ENCODE results near the gene CACNA2D1. TPM values are rescaled to one million over a fixed set of nuclear protein-coding genes. Genes with fewer than 3 reads are reported as not detected.

Gene CACNA2D1
- total RNA-seq, 2 donors from 2014 or later = not detected

DNA sequence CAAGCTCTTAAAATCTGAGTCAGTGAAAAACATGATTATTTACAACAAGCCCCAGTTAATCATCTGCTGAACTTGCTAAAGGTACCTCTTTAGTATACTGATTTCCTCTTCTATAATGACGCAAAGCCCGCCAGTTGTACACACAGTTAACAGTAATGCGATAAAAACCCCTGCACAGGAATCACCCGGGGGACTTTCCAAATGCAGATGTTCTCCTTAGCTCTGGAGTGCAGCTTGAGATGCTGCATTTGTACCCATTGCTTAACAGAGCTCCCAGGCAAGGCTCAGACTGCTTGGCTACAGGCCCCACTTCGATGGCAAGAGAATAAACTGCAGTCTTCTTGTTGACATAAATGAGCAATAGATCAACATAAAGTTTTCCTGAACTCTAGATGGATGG is 394.1 kb downstream of the CACNA2D1 start:
- DNase-seq (no peak), ATAC-seq (no peak)
- Mint-ChIP-seq H3K27me3 (no peaks in the 10 kb centered on the region), H3K4me1 (no peaks in the 10 kb centered on the region), H3K4me3 (no peak overlapping the region), H3K36me3 (ENCODE audit: low read depth) (no peaks in the 10 kb centered on the region), H3K27ac (no peak overlapping the region)
- H3K9me3 ChIP-seq (ENCODE audit: control insufficient read depth, low read length, poor library complexity, severe bottlenecking) = no peaks in the 10 kb centered on the region

DNA sequence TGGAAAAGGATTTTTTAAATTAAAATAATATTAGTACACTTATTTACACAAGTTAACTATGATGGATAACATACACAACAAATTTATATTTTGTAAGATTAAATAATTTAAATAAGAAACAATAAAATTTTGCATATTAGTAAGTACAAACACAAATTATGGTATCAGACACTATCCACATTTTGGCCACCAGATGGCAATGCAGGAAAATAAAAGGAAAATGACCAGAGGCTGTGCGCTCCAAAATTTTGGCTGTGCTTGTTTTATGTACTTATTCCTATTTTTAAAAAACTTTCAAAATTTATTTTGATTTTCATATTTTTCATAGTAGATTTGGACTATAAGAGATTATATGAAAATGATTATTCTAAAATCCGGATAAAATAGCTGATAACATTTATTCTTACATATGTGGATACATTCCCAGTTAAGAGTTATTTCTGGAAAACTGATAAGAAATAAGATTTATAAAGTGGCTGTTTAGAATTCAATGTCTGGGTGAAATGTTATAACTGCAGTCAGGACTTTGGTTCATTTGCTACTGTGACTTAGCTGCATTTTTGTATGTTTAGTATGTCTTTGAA is 399.0 kb downstream of the CACNA2D1 start:
- no peak overlapping the region for H3K27ac Mint-ChIP-seq
- DNase-seq (no peak), ATAC-seq (no peak)
- H3K4me1 Mint-ChIP-seq = no peaks in the 10 kb centered on the region
- no peaks in the 10 kb centered on the region for H3K27me3 Mint-ChIP-seq
- H3K9me3 ChIP-seq (ENCODE audit: control insufficient read depth, low read length, poor library complexity, severe bottlenecking) = no peaks in the 10 kb centered on the region
- H3K36me3 Mint-ChIP-seq (ENCODE audit: low read depth) = no peaks in the 10 kb centered on the region
- H3K4me3 Mint-ChIP-seq = no peak overlapping the region

DNA sequence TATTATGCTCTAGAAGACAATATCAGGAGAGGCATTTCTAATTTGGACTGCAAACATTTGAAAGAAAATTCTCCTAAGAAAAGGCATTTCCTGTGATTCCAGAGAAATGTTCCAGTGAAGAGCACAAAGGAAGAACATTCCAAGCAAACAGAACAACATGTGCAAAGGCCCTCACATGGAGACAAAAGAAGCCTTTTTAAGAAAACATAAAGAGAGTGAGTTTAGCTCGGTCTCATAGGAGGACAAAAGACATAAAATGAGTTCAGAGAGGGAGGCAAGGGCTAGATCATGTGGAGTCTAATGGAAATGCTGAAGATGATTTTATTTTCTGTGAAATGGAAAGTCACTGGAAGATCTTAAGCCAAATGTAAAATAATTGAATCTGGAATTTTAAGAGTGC is 404.0 kb downstream of the CACNA2D1 start:
- ATAC-seq (no peak), DNase-seq (no peak)
- no peak overlapping the region for H3K4me3 Mint-ChIP-seq
- H3K4me1 Mint-ChIP-seq = no peaks in the 10 kb centered on the region
- H3K36me3 Mint-ChIP-seq (ENCODE audit: low read depth) = no peaks in the 10 kb centered on the region
- no peak overlapping the region for H3K27ac Mint-ChIP-seq
- H3K9me3 ChIP-seq (ENCODE audit: control insufficient read depth, low read length, poor library complexity, severe bottlenecking) = no peaks in the 10 kb centered on the region
- H3K27me3 Mint-ChIP-seq = no peaks in the 10 kb centered on the region

DNA sequence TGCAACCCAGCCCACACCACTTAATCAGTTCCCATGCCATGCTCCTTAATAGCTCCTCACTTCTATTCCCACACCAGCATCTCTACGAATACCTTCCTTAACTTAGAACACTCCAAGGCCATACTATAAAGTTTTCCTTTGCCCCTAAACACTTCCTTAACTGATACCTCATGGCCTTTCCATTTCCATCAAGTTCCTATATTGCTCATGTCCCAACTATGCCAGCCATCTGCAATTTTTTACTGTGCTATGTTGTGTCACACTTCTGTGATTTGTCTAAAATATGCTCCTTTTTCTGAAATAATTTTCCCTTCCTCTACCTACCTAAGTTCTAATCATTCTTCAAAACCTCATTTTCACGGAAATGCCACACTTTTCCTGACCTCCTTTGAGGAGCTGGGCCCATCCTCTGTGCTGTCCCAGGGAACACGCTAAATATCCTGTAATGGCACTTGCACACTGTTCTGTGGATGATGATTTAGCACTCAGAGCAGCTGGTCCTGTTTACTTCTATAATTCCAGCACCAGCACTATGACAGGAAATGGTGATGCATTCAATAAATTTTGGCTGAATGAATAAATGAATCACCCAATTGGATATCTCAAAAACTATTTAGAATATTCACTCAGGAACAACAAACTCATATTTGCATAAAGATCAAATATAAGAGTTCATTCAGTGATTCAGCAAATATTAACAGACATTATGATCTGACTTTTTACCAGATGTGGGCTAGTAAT is 407.3 kb downstream of the CACNA2D1 start:
- Mint-ChIP-seq H3K4me1 (no peaks in the 10 kb centered on the region), H3K36me3 (ENCODE audit: low read depth) (no peaks in the 10 kb centered on the region), H3K4me3 (no peak overlapping the region), H3K27me3 (no peaks in the 10 kb centered on the region), H3K27ac (no peak overlapping the region)
- ATAC-seq (no peak), DNase-seq (no peak)
- H3K9me3 ChIP-seq (ENCODE audit: control insufficient read depth, low read length, poor library complexity, severe bottlenecking) = no peaks in the 10 kb centered on the region

GRCh38 chr7:82035456-82035855 is 408.1 kb downstream of the CACNA2D1 start:
- H3K4me3 Mint-ChIP-seq = no peak overlapping the region
- no peak for ATAC-seq

GRCh38 chr7:82032901-82033300 is 410.7 kb downstream of the CACNA2D1 start:
- no peaks in the 10 kb centered on the region for H3K9me3 ChIP-seq (ENCODE audit: control insufficient read depth, low read length, poor library complexity, severe bottlenecking)
- H3K4me1 Mint-ChIP-seq = no peaks in the 10 kb centered on the region
- no peak overlapping the region for H3K4me3 Mint-ChIP-seq
- ATAC-seq = no peak
- H3K27ac Mint-ChIP-seq = no peak overlapping the region
- H3K36me3 Mint-ChIP-seq (ENCODE audit: low read depth) = no peaks in the 10 kb centered on the region
- no peak for DNase-seq
- H3K27me3 Mint-ChIP-seq = no peaks in the 10 kb centered on the region

More at GRCh38 chr7:82035456-82035855, 408.1 kb downstream of the CACNA2D1 start:
- Mint-ChIP-seq H3K36me3 (ENCODE audit: low read depth) (no peaks in the 10 kb centered on the region), H3K27me3 (no peaks in the 10 kb centered on the region), H3K27ac (no peak overlapping the region), H3K4me1 (no peaks in the 10 kb centered on the region)
- no peaks in the 10 kb centered on the region for H3K9me3 ChIP-seq (ENCODE audit: control insufficient read depth, low read length, poor library complexity, severe bottlenecking)
- DNase-seq = no peak

- H3K4me1 Mint-ChIP-seq = no peaks in the 10 kb centered on the region
- H3K9me3 ChIP-seq (ENCODE audit: control insufficient read depth, low read length, poor library complexity, severe bottlenecking) = no peaks in the 10 kb centered on the region
- ATAC-seq (no peak), DNase-seq (no peak)
- H3K27ac Mint-ChIP-seq = no peak overlapping the region
- no peak overlapping the region for H3K4me3 Mint-ChIP-seq
- H3K27me3 Mint-ChIP-seq = no peaks in the 10 kb centered on the region
- no peaks in the 10 kb centered on the region for H3K36me3 Mint-ChIP-seq (ENCODE audit: low read depth)
Observed at GRCh38 chr7:82029236-82029913, 414.2 kb downstream of the CACNA2D1 start.

DNA sequence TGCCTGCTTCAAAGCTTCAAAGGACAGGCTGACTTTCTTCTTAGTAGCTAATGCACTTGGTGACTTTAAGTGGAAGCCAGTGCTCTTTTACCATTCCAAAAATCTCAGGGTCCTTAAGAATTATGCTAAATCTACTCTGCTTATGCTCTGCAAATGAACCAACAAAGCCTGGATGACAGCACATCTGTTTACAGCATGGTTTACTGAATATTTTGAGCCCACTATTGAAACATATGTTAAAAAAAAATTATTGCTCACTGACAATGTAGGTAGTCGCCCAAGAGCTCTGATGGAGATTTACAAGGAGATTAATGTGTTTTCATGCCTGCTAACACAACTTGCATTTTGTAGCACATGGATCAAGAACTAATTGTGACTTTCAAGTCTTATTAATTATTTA is 415.5 kb downstream of the CACNA2D1 start:
- DNase-seq (no peak), ATAC-seq (no peak)
- no peaks in the 10 kb centered on the region for H3K4me1 Mint-ChIP-seq
- H3K4me3 Mint-ChIP-seq = no peak overlapping the region
- H3K9me3 ChIP-seq (ENCODE audit: control insufficient read depth, low read length, poor library complexity, severe bottlenecking) = no peaks in the 10 kb centered on the region
- no peak overlapping the region for H3K27ac Mint-ChIP-seq
- H3K36me3 Mint-ChIP-seq (ENCODE audit: low read depth) = no peaks in the 10 kb centered on the region
- H3K27me3 Mint-ChIP-seq = no peaks in the 10 kb centered on the region

DNA sequence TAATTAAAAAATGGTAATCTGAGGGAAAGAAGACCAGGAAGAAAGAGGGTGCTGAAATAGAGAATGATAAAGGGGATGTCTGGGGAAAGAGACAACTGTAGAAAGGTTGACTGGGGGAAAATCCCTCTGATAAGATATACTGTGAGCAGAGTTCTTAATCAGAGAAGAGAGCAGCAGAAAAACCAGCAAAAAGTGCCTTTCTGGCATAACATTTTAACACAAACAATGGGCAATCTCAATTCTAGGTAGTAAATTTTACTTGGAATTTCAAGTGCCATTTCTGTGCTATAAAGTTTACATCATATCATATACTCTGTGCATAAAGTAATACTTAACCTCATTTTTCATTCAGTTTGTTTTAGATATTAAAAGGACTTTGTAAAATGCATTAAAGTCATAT is 421.9 kb downstream of the CACNA2D1 start:
- H3K4me3 Mint-ChIP-seq = no peak overlapping the region
- H3K4me1 Mint-ChIP-seq = no peaks in the 10 kb centered on the region
- H3K36me3 Mint-ChIP-seq (ENCODE audit: low read depth) = no peaks in the 10 kb centered on the region
- DNase-seq = no peak
- H3K27ac Mint-ChIP-seq = no peak overlapping the region
- H3K9me3 ChIP-seq (ENCODE audit: control insufficient read depth, low read length, poor library complexity, severe bottlenecking) = no peaks in the 10 kb centered on the region
- no peaks in the 10 kb centered on the region for H3K27me3 Mint-ChIP-seq
- ATAC-seq = no peak

DNA sequence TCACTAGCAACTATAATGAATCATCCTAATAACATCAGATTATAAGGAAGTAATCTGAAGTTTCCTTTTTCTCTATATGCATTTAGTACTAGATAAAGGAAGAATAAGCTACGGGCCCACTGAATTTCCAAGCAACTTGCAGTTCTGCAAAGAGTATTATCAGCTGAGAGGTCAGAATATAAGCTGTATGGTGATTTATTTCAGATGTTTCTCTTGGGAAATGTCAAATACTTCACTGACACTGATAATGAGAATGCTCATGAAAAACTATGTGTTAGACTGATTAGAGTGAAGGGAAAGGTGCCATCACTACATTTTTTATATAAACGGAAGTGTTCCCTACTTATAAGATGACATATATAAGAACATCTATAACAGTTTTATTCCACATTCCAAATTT is 422.5 kb downstream of the CACNA2D1 start:
- Mint-ChIP-seq H3K36me3 (ENCODE audit: low read depth) (no peaks in the 10 kb centered on the region), H3K4me1 (no peaks in the 10 kb centered on the region), H3K4me3 (no peak overlapping the region), H3K27ac (no peak overlapping the region), H3K27me3 (no peaks in the 10 kb centered on the region)
- DNase-seq (no peak), ATAC-seq (no peak)
- no peaks in the 10 kb centered on the region for H3K9me3 ChIP-seq (ENCODE audit: control insufficient read depth, low read length, poor library complexity, severe bottlenecking)

DNA sequence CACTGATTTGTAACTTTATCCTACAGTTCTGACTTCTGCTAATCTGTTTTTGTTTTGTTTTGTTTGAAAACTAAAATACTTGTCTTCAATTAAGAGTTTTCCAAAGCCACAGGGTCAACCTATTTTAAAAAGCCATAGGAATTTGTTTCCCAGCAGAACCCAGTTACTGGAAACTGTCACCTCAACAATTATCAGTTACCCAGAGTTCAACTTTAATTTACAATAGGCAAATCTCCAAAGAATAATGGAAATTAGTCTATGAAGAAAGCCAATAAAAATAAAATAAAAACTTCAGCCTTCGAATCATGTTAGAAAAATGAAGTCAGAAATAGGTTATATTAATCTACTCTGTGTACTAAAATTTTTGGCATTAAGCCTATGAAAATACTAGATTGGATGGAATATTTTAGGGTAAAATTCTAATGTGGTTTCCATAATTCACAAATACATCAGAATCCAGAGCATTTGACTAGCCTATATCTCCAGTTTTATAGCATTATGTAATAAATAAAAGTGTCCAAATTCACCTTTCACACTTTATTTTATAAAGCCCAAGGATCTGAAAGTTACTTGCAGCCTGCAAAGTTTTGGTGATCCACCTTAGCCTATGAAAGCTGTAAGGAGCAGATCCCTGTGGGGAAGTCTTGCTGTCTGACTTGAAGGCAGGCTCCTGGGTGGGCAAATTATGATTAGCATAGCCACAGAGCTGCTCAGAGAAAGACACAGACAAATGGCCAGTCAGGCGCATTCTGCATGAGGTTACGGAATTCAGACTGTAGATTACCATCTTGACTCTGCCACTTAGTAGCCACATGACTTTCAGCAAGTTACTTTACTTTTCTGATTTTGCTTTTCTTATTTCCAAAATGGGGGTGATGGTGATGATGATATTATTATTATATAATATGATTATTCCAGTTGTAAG is 423.8 kb downstream of the CACNA2D1 start:
- H3K9me3 ChIP-seq (ENCODE audit: control insufficient read depth, low read length, poor library complexity, severe bottlenecking) = no peaks in the 10 kb centered on the region
- Mint-ChIP-seq H3K36me3 (ENCODE audit: low read depth) (no peaks in the 10 kb centered on the region), H3K27me3 (no peaks in the 10 kb centered on the region), H3K4me1 (no peaks in the 10 kb centered on the region), H3K4me3 (no peak overlapping the region), H3K27ac (no peak overlapping the region)
- DNase-seq (no peak), ATAC-seq (no peak)

- no peak for ATAC-seq
- no peaks in the 10 kb centered on the region for H3K36me3 Mint-ChIP-seq (ENCODE audit: low read depth)
- H3K9me3 ChIP-seq (ENCODE audit: control insufficient read depth, low read length, poor library complexity, severe bottlenecking) = no peaks in the 10 kb centered on the region
- H3K4me1 Mint-ChIP-seq = no peaks in the 10 kb centered on the region
- H3K27ac Mint-ChIP-seq = no peak overlapping the region
- H3K27me3 Mint-ChIP-seq = no peaks in the 10 kb centered on the region
- no peak overlapping the region for H3K4me3 Mint-ChIP-seq
- DNase-seq = no peak
Observed at GRCh38 chr7:82018226-82018625, 425.4 kb downstream of the CACNA2D1 start.

- H3K27me3 Mint-ChIP-seq = no peaks in the 10 kb centered on the region
- H3K36me3 Mint-ChIP-seq (ENCODE audit: low read depth) = no peaks in the 10 kb centered on the region
- ATAC-seq (no peak), DNase-seq (no peak)
- no peaks in the 10 kb centered on the region for H3K4me1 Mint-ChIP-seq
- H3K4me3 Mint-ChIP-seq = no peak overlapping the region
- H3K9me3 ChIP-seq (ENCODE audit: control insufficient read depth, low read length, poor library complexity, severe bottlenecking) = no peaks in the 10 kb centered on the region
- no peak overlapping the region for H3K27ac Mint-ChIP-seq
Observed at GRCh38 chr7:82017334-82017943, 426.1 kb downstream of the CACNA2D1 start.
